K562 (cell line): ENCODE results near the gene EDN2. TPM values are rescaled to one million over a fixed set of nuclear protein-coding genes. Genes with fewer than 3 reads are reported as not detected.

Experiments
- ATF7 ChIP-seq: fragments of 450-650 bp; IDR thresholded peaks from 2 replicates; pipeline ENCODE4 v1.7.1; 2014; ENCODE audit warnings: mild to moderate bottlenecking, moderate library complexity
- GTF2E2 ChIP-seq: fragments of 200-800 bp; sonication (Bioruptor generic); IDR thresholded peaks from 2 replicates; pipeline ENCODE4 v1.6.1; 2016; ENCODE audit warnings: missing genetic modification characterization, missing compliant biosample characterization
- KAT8 ChIP-seq: fragments of 450-650 bp; IDR thresholded peaks from 2 replicates; pipeline ENCODE4 v1.6.1; 2016; ENCODE audit warnings: low read depth, mild to moderate bottlenecking
- L3MBTL2 ChIP-seq: fragments of 450-650 bp; IDR thresholded peaks from 2 replicates; pipeline ENCODE4 v1.6.1; 2016; ENCODE audit warnings: mild to moderate bottlenecking, moderate library complexity
- RAD51 ChIP-seq: fragments of 450-650 bp; IDR thresholded peaks from 2 replicates; pipeline ENCODE4 v1.7.1; 2016; ENCODE audit warnings: low read depth, mild to moderate bottlenecking, borderline replicate concordance
- polyA plus RNA-seq, 8 experiments: library from polyadenylated mRNA; depleted of rRNA in 4 of 8; stranded (reverse) in 5 of 8; unstranded in 3 of 8; fragments of >200 nt; fragmentation: Nextera tagmentation in 2 of 8; fragmentation: Illumina TruSeq in 1 of 8; extraction: Ambion mirVana in 2 of 8; extraction: Trizol in 1 of 8; gene quantifications; 2 replicates each; pipeline versions ENCODE4 v1.2.1 to v1.2.3, GENCODE V29; 2011 to 2014; ENCODE audit warnings: inconsistent platforms in 1 of 8, missing spikeins in 1 of 8
- total RNA-seq, 7 experiments: library from RNA; depleted of rRNA in 6 of 7; stranded (reverse); fragments of >200 nt in 6 of 7; fragmentation: Illumina TruSeq in 2 of 7; extraction: Trizol in 2 of 7; gene quantifications; 2 replicates each; pipeline versions ENCODE4 v1.2.1 to v1.2.3, GENCODE V29; 2011 to 2021; ENCODE audit warnings: low replicate concordance in 1 of 7
- TF ChIP-seq, protein P1 (sequence below): fragments of 450-650 bp; formaldehyde crosslinking; IDR thresholded peaks from 2 replicates; pipeline ENCODE4 v1.4.0; 2020; ENCODE audit warnings: mild to moderate bottlenecking, mixed read lengths
- TF ChIP-seq, protein P2 (sequence below): sonication (generic); formaldehyde crosslinking; IDR thresholded peaks from 2 replicates; pipeline ENCODE4 v1.8.0; 2023; ENCODE audit warnings: missing genetic modification reagents, mild to moderate bottlenecking, borderline replicate concordance
- TF ChIP-seq, protein P3 (sequence below): fragments of 450-650 bp; IDR thresholded peaks from 2 replicates; pipeline ENCODE4 v1.6.1; 2016; ENCODE audit warnings: antibody characterized with exemption
- TF ChIP-seq, protein P4 (sequence below): IDR thresholded peaks from 2 replicates; pipeline ENCODE4 v1.6.1; 2016; ENCODE audit warnings: missing genetic modification characterization, missing compliant biosample characterization

Gene EDN2
- total and polyA plus RNA-seq, 9 of the 15 experiments (the other 6 are each of a cell fraction or from before 2014, with no cell fraction given) = not detected

DNA sequence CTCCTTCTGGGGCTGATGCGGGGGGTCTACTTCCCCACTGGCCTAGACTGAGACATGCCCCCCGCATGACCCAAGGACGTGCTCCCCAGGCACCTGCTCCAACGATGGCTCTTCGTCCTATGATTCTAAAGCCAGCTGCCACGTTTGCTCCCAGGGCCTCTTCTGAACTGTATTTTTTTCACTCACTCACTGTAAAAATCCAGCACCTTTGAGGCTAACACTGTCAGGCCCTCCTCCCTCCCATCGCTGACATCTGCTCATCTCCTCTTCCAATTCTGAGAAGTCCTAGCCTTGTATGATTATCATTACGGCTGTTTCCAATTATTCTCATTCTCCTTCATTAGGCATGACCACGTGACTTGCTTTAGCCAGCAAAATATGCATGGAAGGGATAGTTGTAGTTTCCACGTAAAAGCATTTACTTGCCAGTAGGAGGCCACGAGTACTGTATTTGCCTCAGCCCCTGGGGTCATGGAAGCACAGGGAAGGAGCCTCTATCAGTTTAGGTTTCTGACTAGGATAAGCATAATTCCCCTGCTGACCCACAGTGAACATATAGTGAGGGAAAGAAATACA lies 19.1 kb upstream of the EDN2 start (continued):
- TF ChIP-seq, protein P1, sequence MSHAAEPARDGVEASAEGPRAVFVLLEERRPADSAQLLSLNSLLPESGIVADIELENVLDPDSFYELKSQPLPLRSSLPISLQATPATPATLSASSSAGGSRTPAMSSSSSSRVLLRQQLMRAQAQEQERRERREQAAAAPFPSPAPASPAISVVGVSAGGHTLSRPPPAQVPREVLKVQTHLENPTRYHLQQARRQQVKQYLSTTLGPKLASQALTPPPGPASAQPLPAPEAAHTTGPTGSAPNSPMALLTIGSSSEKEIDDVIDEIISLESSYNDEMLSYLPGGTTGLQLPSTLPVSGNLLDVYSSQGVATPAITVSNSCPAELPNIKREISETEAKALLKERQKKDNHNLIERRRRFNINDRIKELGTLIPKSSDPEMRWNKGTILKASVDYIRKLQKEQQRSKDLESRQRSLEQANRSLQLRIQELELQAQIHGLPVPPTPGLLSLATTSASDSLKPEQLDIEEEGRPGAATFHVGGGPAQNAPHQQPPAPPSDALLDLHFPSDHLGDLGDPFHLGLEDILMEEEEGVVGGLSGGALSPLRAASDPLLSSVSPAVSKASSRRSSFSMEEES = peak; percentile 95
- TF ChIP-seq RAD51 (peak; percentile 94), L3MBTL2 (peak; percentile 18; the same call in 1 of the 2 replicates), ATF7 (0 out of 2 replicates have a peak, but pooled peaks have one; percentile 13), GTF2E2 (no peak), KAT8 (no peak)
- TF ChIP-seq, protein P2, sequence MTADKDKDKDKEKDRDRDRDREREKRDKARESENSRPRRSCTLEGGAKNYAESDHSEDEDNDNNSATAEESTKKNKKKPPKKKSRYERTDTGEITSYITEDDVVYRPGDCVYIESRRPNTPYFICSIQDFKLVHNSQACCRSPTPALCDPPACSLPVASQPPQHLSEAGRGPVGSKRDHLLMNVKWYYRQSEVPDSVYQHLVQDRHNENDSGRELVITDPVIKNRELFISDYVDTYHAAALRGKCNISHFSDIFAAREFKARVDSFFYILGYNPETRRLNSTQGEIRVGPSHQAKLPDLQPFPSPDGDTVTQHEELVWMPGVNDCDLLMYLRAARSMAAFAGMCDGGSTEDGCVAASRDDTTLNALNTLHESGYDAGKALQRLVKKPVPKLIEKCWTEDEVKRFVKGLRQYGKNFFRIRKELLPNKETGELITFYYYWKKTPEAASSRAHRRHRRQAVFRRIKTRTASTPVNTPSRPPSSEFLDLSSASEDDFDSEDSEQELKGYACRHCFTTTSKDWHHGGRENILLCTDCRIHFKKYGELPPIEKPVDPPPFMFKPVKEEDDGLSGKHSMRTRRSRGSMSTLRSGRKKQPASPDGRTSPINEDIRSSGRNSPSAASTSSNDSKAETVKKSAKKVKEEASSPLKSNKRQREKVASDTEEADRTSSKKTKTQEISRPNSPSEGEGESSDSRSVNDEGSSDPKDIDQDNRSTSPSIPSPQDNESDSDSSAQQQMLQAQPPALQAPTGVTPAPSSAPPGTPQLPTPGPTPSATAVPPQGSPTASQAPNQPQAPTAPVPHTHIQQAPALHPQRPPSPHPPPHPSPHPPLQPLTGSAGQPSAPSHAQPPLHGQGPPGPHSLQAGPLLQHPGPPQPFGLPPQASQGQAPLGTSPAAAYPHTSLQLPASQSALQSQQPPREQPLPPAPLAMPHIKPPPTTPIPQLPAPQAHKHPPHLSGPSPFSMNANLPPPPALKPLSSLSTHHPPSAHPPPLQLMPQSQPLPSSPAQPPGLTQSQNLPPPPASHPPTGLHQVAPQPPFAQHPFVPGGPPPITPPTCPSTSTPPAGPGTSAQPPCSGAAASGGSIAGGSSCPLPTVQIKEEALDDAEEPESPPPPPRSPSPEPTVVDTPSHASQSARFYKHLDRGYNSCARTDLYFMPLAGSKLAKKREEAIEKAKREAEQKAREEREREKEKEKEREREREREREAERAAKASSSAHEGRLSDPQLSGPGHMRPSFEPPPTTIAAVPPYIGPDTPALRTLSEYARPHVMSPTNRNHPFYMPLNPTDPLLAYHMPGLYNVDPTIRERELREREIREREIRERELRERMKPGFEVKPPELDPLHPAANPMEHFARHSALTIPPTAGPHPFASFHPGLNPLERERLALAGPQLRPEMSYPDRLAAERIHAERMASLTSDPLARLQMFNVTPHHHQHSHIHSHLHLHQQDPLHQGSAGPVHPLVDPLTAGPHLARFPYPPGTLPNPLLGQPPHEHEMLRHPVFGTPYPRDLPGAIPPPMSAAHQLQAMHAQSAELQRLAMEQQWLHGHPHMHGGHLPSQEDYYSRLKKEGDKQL = no peak
- TF ChIP-seq, protein P3, sequence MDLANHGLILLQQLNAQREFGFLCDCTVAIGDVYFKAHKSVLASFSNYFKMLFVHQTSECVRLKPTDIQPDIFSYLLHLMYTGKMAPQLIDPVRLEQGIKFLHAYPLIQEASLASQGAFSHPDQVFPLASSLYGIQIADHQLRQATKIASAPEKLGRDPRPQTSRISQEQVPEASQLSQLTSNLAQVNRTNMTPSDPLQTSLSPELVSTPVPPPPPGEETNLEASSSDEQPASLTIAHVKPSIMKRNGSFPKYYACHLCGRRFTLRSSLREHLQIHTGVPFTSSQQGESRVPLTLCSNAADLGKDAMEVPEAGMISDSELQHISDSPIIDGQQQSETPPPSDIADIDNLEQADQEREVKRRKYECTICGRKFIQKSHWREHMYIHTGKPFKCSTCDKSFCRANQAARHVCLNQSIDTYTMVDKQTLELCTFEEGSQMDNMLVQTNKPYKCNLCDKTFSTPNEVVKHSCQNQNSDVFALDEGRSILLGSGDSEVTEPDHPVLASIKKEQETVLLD = no peak
- TF ChIP-seq, protein P4, sequence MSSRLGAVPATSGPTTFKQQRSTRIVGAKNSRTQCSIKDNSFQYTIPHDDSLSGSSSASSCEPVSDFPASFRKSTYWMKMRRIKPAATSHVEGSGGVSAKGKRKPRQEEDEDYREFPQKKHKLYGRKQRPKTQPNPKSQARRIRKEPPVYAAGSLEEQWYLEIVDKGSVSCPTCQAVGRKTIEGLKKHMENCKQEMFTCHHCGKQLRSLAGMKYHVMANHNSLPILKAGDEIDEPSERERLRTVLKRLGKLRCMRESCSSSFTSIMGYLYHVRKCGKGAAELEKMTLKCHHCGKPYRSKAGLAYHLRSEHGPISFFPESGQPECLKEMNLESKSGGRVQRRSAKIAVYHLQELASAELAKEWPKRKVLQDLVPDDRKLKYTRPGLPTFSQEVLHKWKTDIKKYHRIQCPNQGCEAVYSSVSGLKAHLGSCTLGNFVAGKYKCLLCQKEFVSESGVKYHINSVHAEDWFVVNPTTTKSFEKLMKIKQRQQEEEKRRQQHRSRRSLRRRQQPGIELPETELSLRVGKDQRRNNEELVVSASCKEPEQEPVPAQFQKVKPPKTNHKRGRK (tag) = peak; percentile 53
